HepG2 (cell line): ENCODE data around the gene CCDC34.

Experiments
- ATF7-NPFF ChIP-seq: sonication (generic); formaldehyde crosslinking; IDR thresholded peaks from 2 replicates; pipeline ENCODE4 v1.8.1; 2023; ENCODE audit warnings: mild to moderate bottlenecking, low read depth, missing genetic modification reagents, moderate library complexity
- HMGXB4 ChIP-seq, 2 experiments: sonication (generic) in 1 of 2; formaldehyde crosslinking in 1 of 2; IDR thresholded peaks; 2 replicates each; pipeline versions ENCODE4 v1.4.0 to v1.6.1; 2018 to 2020; ENCODE audit warnings: missing genetic modification reagents in 2 of 2, borderline replicate concordance in 1 of 2, low read depth in 1 of 2, mild to moderate bottlenecking in 1 of 2, missing biosample characterization in 1 of 2
- KLF12 ChIP-seq: sonication (generic); formaldehyde crosslinking; IDR thresholded peaks from 2 replicates; pipeline ENCODE4 v1.4.0; 2020; ENCODE audit warnings: missing genetic modification reagents, borderline replicate concordance
- MYC ChIP-seq: sonication (generic); formaldehyde crosslinking; IDR thresholded peaks from 2 replicates; pipeline ENCODE4 v1.9.0; 2021; ENCODE audit warnings: missing genetic modification reagents, borderline replicate concordance
- POLR2A ChIP-seq, 2 experiments: IDR thresholded peaks; 2 replicates each; pipeline ENCODE4 v1.6.1; 2011; ENCODE audit warnings: low read depth in 2 of 2, low read length in 2 of 2, mild to moderate bottlenecking in 1 of 2, moderate library complexity in 1 of 2; ENCODE audit not compliant: insufficient read depth in 1 of 2
- RAD21 ChIP-seq: fragments of 450-650 bp; formaldehyde crosslinking; IDR thresholded peaks from 2 replicates; pipeline ENCODE4 v1.5.0; 2020; ENCODE audit warnings: mild to moderate bottlenecking
- RFX5 ChIP-seq: IDR thresholded peaks from 2 replicates; pipeline ENCODE4 v1.6.1; 2011; ENCODE audit warnings: low read depth, low read length, improper control_type of control experiment
- TEAD2 ChIP-seq: sonication (generic); formaldehyde crosslinking; IDR thresholded peaks from 2 replicates; pipeline ENCODE4 v1.9.0; 2021; ENCODE audit warnings: missing genetic modification reagents
- ZNF562 ChIP-seq: sonication (generic); formaldehyde crosslinking; IDR thresholded peaks from 2 replicates; pipeline ENCODE4 v1.8.0; 2022; ENCODE audit warnings: missing genetic modification reagents, borderline replicate concordance
- TF ChIP-seq, protein P1 (sequence below): sonication (generic); formaldehyde crosslinking; IDR thresholded peaks from 2 replicates; pipeline ENCODE4 v1.4.0; 2020; ENCODE audit warnings: mild to moderate bottlenecking, missing genetic modification reagents
- TF ChIP-seq, protein P2 (sequence below): sonication (generic); formaldehyde crosslinking; IDR thresholded peaks from 2 replicates; pipeline ENCODE4 v1.5.0; 2020; ENCODE audit warnings: mild to moderate bottlenecking, missing genetic modification reagents, moderate library complexity

- TF ChIP-seq ATF7-NPFF (CRISPR knock-in tag) (no peak), MYC (CRISPR knock-in tag) (no peak), HMGXB4 (CRISPR knock-in tag; IDR thresholded peaks at IDR 0.05; ENCODE audit: borderline replicate concordance in 1 of 2, low read depth in 1 of 2) (no peak), ZNF562 (CRISPR knock-in tag) (no peak), KLF12 (CRISPR knock-in tag) (no peak), POLR2A (IDR thresholded peaks at IDR 0.05; ENCODE audit: insufficient read depth in 1 of 2, low read depth in 2 of 2, low read length in 2 of 2) (no peak), RAD21 (CRISPR knock-in tag) (no peak), TEAD2 (CRISPR knock-in tag) (no peak), RFX5 (no peak)
- TF ChIP-seq, protein P1, sequence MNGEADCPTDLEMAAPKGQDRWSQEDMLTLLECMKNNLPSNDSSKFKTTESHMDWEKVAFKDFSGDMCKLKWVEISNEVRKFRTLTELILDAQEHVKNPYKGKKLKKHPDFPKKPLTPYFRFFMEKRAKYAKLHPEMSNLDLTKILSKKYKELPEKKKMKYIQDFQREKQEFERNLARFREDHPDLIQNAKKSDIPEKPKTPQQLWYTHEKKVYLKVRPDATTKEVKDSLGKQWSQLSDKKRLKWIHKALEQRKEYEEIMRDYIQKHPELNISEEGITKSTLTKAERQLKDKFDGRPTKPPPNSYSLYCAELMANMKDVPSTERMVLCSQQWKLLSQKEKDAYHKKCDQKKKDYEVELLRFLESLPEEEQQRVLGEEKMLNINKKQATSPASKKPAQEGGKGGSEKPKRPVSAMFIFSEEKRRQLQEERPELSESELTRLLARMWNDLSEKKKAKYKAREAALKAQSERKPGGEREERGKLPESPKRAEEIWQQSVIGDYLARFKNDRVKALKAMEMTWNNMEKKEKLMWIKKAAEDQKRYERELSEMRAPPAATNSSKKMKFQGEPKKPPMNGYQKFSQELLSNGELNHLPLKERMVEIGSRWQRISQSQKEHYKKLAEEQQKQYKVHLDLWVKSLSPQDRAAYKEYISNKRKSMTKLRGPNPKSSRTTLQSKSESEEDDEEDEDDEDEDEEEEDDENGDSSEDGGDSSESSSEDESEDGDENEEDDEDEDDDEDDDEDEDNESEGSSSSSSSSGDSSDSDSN (CRISPR knock-in tag) = no peak
- TF ChIP-seq, protein P2, sequence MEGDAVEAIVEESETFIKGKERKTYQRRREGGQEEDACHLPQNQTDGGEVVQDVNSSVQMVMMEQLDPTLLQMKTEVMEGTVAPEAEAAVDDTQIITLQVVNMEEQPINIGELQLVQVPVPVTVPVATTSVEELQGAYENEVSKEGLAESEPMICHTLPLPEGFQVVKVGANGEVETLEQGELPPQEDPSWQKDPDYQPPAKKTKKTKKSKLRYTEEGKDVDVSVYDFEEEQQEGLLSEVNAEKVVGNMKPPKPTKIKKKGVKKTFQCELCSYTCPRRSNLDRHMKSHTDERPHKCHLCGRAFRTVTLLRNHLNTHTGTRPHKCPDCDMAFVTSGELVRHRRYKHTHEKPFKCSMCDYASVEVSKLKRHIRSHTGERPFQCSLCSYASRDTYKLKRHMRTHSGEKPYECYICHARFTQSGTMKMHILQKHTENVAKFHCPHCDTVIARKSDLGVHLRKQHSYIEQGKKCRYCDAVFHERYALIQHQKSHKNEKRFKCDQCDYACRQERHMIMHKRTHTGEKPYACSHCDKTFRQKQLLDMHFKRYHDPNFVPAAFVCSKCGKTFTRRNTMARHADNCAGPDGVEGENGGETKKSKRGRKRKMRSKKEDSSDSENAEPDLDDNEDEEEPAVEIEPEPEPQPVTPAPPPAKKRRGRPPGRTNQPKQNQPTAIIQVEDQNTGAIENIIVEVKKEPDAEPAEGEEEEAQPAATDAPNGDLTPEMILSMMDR (CRISPR knock-in tag) = no peak
Observed at GRCh38 chr11:27405134-27405533, 42.1 kb upstream of the CCDC34 start.
